Retinal pigment epithelial cell (primary cell): ENCODE measurements around the gene COX4I2.
A peak's percentile ranks its signal among the peaks of the same experiment; 100 is the strongest.
"Not testable (repeated sequence)": the region's sequence is repeated elsewhere in the genome, so short reads cannot be mapped to it uniquely, and the experiment has no call there.

Source experiments
- DNase-seq: peaks from one replicate; pipeline ENCODE4 v3.0.0-alpha.2; 2010; ENCODE audit warnings: low read depth
- H3K4me3 ChIP-seq: 2 replicates; pipeline ENCODE4 v1.5.1; 2011; ENCODE audit warnings: mild to moderate bottlenecking, low read length, control low read depth, moderate library complexity
- TF ChIP-seq, protein P1 (sequence below): conservative IDR thresholded peaks from 2 replicates; pipeline ENCODE4 v1.5.1; 2011; ENCODE audit warnings: low read depth, low read length, control low read depth, inconsistent platforms

COX4I2 gene

DNA sequence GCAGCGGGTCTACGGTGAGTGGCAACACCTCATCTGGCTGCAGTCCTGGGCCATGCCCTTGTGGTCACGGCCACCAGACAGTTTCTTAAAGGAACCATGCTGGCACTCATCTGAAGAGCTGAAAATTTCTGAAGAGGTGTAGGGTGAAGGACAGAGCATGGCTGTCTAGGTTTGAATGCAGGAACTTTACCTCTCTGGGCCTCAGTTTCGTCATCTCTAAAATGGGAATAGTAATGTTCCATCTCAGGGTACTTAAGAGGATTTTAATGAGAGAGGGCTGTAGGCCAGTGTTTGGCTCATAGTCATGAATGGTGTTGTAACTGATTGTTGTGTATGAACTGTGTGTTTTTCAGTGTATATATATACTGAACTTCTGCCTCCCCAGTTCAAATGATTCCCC, 5.8 kb downstream of the COX4I2 start:
- DNase-seq = no peak
- TF ChIP-seq, protein P1, sequence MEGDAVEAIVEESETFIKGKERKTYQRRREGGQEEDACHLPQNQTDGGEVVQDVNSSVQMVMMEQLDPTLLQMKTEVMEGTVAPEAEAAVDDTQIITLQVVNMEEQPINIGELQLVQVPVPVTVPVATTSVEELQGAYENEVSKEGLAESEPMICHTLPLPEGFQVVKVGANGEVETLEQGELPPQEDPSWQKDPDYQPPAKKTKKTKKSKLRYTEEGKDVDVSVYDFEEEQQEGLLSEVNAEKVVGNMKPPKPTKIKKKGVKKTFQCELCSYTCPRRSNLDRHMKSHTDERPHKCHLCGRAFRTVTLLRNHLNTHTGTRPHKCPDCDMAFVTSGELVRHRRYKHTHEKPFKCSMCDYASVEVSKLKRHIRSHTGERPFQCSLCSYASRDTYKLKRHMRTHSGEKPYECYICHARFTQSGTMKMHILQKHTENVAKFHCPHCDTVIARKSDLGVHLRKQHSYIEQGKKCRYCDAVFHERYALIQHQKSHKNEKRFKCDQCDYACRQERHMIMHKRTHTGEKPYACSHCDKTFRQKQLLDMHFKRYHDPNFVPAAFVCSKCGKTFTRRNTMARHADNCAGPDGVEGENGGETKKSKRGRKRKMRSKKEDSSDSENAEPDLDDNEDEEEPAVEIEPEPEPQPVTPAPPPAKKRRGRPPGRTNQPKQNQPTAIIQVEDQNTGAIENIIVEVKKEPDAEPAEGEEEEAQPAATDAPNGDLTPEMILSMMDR = no peak
- no peak overlapping the region for H3K4me3 ChIP-seq

- H3K4me3 ChIP-seq = no peak overlapping the region
- no peak for DNase-seq
- TF ChIP-seq, protein P1 = no peak
These were observed 7.0 kb downstream of the COX4I2 start for GRCh38 chr20:31644701-31645100.

DNA sequence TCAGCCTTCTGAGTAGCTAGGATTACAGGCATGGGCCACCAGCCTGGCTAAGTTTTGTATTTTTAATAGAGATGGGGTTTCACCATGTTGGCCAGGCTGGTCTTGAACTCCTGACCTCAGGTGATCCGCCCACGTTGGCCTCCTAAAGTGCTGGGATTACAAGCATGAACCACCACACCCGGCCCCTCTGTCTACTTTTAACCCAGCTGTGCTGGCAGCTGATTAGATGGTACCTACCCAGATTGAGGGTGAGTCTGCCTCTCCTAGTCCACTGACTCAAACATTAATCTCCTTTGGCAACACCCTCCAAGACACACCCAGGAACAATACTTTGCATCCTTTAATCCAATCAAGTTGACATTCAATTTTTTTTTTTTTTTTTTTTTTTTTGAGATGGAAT, 10.4 kb downstream of the COX4I2 start:
- DNase-seq, H3K4me3 ChIP-seq: not testable (repeated sequence)

DNA sequence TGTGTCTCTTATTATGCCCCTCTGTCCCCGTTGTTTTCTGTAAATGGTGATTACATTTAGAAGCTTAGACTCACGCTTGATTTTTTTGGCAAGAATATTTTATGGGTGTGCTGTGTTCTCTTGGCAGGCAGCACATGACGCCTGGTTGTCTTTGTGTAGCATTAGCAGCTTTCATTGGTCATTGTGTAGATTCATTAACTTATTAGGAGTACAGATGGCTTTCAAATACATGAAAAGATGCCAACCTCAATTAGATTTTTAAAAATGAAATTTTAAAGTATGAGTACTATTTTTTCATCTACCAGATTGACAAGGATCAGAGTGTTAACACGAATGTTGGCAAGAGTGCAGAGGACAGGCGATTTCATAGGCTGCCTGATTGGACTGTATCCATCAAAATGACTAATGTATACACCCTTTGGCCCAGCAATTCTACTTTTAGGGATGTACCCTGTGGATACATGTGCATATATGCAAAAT, 15.2 kb downstream of the COX4I2 start:
- no peak for DNase-seq
- H3K4me3 ChIP-seq = no peak overlapping the region
- TF ChIP-seq, protein P1 = no peak

GRCh38 chr20:31653561-31653960, 15.8 kb downstream of the COX4I2 start:
- no peak overlapping the region for H3K4me3 ChIP-seq
- no peak for DNase-seq
- TF ChIP-seq, protein P1 = no peak

- no peak for DNase-seq
- no peak overlapping the region for H3K4me3 ChIP-seq
- TF ChIP-seq, protein P1 = no peak
These were observed 16.8 kb downstream of the COX4I2 start for GRCh38 chr20:31654534-31654933.

GRCh38 chr20:31661625-31662371, 24.1 kb downstream of the COX4I2 start:
- no peak for DNase-seq
- H3K4me3 ChIP-seq = peak overlapping the region; percentile 22
- TF ChIP-seq, protein P1 = peak; percentile 67
